Endothelial cell of umbilical vein (primary cell): Measurements from ENCODE around the gene PRDM11.

Experiments
- CTCF ChIP-seq, 2 donors: IDR thresholded peaks; 1 replicate in 1 of 2; 2 replicates in 1 of 2; pipeline ENCODE4 v1.5.1; 2011; ENCODE audit warnings: low read length in 2 of 2, mild to moderate bottlenecking in 2 of 2, moderate library complexity in 2 of 2, control low read depth in 1 of 2, inconsistent platforms in 1 of 2, low read depth in 1 of 2; ENCODE audit not compliant: insufficient read depth in 1 of 2; ENCODE audit errors: extremely low read depth in 1 of 2
- EZH2 ChIP-seq: IDR thresholded peaks from 2 replicates; pipeline ENCODE4 v1.6.1; 2012; ENCODE audit warnings: borderline replicate concordance, low read depth, mild to moderate bottlenecking, moderate library complexity, low read length, inconsistent platforms; ENCODE audit not compliant: severe bottlenecking
- JUN ChIP-seq: IDR thresholded peaks from 2 replicates; pipeline ENCODE4 v1.6.1; 2011; ENCODE audit warnings: borderline replicate concordance, low read depth; ENCODE audit not compliant: insufficient read length, insufficient read depth
- MYC ChIP-seq: IDR thresholded peaks from one replicate; pipeline ENCODE4 v1.6.1; 2011; ENCODE audit warnings: mild to moderate bottlenecking, low read depth, low read length
- POLR2A ChIP-seq: IDR thresholded peaks from 2 replicates; pipeline ENCODE4 v1.6.1; 2012; ENCODE audit warnings: low read depth, mild to moderate bottlenecking, control low read depth, low read length
- POLR2AphosphoS5 ChIP-seq: IDR thresholded peaks from 2 replicates; pipeline ENCODE4 v1.6.1; 2012; ENCODE audit warnings: low read depth, mild to moderate bottlenecking, control low read depth, low read length, moderate library complexity; ENCODE audit not compliant: insufficient read depth

- TF ChIP-seq CTCF (IDR thresholded peaks at IDR 0.05; ENCODE audit: extremely low read depth in 1 of 2, insufficient read depth in 1 of 2, low read depth in 1 of 2, low read length in 2 of 2) (no peak), EZH2 (no peak), POLR2A (no peak), MYC (no peak), JUN (no peak), POLR2AphosphoS5 (no peak)
These were observed 47.5 kb upstream of the PRDM11 start for GRCh38 chr11:45098929-45099328.
